HG03060 (cell line): Measurements from ENCODE around the gene LRP5.

ENCODE experiments used
- ATAC-seq: cut with Tn5 transposase; IDR thresholded peaks from one replicate; pipeline ENCODE4 v1.9.1; 2021; ENCODE audit warnings: low read depth, moderate number of reproducible peaks; ENCODE audit not compliant: unreplicated experiment

The LRP5 gene

GRCh38 chr11:68480852-68481510 lies 168.6 kb downstream of the LRP5 start:
- ATAC-seq, result no peak

- ATAC-seq, result no peak
Observed at GRCh38 chr11:68481579-68482240, 169.3 kb downstream of the LRP5 start.

GRCh38 chr11:68488623-68489022 lies 176.2 kb downstream of the LRP5 start:
- ATAC-seq, result no peak

GRCh38 chr11:68495220-68495729 lies 182.9 kb downstream of the LRP5 start:
- no peak for ATAC-seq

- no peak for ATAC-seq
Observed at GRCh38 chr11:68495872-68496271, 183.5 kb downstream of the LRP5 start.

GRCh38 chr11:68497761-68498160 lies 185.4 kb downstream of the LRP5 start:
- no peak for ATAC-seq

- ATAC-seq, result no peak
Observed at GRCh38 chr11:68498321-68498720, 185.9 kb downstream of the LRP5 start.
